ENCODE data around the gene IL17B.

Gene IL17B

DNA sequence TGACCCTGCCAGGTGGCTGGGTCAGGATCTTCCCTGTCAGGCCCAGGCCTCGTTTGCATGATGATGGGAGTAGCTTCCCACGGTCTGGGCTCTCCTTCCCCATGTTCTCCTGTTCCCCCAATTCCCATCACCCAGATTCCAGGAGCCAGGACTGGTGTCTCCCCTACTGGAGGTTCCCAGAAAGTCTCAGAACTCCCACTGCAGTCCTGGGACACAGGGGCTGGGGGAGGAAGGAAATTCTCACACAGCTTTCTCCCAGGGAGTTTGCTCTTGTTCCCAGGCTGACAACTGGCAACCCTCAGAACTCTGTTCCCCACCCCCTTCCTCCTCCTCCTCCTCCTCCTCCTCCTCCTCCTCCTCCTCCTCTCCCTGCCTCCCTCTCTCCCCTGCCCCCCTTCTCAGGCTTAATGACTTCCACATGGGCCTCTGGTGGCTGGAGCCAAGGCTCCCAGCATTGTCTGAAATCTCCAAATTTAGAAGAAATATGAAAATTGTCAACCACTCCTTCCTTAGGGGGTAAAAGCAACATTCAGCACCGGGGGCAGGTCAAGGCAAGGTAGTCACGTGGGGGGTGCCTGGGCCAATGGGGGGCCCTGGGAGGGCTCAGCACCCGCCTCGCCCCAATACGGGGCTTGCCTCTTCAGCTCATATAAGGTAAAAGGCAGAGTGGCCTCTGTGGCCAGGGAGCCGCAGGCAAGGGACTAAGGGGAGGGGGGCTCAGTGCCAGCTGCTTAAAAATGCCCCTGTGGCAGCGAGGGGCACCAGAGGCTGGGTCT lies 27.3 kb upstream of the IL17B start:
- TF ChIP-seq, protein P1, sequence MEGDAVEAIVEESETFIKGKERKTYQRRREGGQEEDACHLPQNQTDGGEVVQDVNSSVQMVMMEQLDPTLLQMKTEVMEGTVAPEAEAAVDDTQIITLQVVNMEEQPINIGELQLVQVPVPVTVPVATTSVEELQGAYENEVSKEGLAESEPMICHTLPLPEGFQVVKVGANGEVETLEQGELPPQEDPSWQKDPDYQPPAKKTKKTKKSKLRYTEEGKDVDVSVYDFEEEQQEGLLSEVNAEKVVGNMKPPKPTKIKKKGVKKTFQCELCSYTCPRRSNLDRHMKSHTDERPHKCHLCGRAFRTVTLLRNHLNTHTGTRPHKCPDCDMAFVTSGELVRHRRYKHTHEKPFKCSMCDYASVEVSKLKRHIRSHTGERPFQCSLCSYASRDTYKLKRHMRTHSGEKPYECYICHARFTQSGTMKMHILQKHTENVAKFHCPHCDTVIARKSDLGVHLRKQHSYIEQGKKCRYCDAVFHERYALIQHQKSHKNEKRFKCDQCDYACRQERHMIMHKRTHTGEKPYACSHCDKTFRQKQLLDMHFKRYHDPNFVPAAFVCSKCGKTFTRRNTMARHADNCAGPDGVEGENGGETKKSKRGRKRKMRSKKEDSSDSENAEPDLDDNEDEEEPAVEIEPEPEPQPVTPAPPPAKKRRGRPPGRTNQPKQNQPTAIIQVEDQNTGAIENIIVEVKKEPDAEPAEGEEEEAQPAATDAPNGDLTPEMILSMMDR (IDR thresholded peaks at IDR 0.05; ENCODE audit: borderline replicate concordance, control extremely low read depth, extremely low read depth, insufficient read depth, missing control alignments), result no peak
- DNase-seq (ENCODE audit: low spot score), result no peak
- in situ Hi-C loops (cut with MboI; ENCODE audit: low sequenced_read_pairs, unreplicated experiment), result no loop called here

DNA sequence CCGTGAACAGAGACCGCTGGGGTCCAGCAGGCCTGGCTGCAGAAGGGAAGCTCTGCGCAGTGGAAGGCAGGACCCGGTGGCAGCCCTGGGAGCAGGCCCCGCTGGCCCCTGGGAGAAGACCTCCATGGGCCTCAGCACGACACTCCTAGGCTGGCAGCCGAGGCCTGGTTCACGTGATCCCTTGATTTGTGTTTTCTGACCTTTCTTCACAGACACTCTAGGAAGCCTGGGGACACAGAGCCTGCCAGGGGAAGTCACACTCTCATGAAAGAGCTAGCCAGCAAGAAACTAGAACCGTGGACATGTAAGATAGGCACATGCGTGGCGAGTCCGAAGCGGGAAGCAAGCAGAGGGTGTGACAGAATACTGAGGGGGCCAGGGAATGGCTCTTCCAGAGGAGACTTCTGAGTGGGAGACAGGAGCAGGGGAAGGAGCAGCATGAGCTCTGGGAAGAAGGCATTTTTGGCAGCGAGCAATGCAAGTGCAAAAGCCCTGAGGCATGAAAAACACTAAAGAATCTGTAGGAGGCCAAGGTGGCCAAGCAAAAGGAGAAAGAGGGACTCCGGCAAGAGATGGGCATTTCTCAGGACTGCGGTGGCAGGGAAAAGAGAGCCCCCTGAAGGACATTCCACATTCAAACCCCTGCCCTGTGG lies 26.6 kb upstream of the IL17B start:
- in situ Hi-C loops (cut with MboI; ENCODE audit: low sequenced_read_pairs, unreplicated experiment), result no loop called here
- TF ChIP-seq, protein P1 (IDR thresholded peaks at IDR 0.05; ENCODE audit: borderline replicate concordance, control extremely low read depth, extremely low read depth, insufficient read depth, missing control alignments), result no peak
- no peak for DNase-seq (ENCODE audit: low spot score)

DNA sequence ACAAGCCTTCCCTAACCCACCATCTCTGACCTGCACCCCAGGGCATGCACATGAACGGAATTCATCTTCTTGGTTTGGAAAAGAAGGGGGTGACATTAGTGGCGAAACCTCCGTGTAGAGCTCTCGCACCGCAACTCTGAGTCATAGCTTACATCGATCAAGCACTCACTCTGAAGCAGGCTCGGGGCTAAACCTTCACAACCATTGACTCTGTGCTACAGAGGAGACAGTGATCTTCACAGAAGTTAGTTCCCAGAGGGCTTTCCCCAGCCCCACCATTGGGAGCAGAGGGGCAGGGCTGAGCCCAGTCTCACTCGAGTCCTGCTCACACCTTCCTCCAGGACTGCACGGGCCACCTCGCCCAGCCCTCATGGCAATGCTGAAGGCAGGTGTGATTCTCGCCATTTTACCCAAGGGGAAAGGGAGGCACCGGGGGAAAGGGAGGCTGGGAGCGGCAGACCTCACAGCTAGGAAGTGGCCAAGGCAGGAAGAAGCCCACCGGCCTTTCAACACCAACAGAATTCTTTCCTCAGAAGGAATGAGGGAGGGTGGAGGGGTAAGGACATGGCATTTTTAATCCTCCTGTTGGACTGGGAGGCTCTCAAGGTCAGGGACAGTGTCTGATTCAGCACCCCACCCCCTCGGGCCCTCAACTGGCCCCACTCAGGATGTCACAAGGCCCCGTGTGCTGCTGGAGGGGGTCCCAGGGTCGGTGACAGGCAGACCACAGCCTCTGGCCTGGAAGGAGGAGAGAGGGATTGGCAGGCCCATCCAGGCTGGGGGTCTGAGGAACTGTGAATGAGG lies 25.9 kb upstream of the IL17B start:
- no peak for DNase-seq (ENCODE audit: low spot score)
- in situ Hi-C loops (cut with MboI; ENCODE audit: low sequenced_read_pairs, unreplicated experiment), result no loop called here
- TF ChIP-seq, protein P1 (IDR thresholded peaks at IDR 0.05; ENCODE audit: borderline replicate concordance, control extremely low read depth, extremely low read depth, insufficient read depth, missing control alignments), result no peak

DNA sequence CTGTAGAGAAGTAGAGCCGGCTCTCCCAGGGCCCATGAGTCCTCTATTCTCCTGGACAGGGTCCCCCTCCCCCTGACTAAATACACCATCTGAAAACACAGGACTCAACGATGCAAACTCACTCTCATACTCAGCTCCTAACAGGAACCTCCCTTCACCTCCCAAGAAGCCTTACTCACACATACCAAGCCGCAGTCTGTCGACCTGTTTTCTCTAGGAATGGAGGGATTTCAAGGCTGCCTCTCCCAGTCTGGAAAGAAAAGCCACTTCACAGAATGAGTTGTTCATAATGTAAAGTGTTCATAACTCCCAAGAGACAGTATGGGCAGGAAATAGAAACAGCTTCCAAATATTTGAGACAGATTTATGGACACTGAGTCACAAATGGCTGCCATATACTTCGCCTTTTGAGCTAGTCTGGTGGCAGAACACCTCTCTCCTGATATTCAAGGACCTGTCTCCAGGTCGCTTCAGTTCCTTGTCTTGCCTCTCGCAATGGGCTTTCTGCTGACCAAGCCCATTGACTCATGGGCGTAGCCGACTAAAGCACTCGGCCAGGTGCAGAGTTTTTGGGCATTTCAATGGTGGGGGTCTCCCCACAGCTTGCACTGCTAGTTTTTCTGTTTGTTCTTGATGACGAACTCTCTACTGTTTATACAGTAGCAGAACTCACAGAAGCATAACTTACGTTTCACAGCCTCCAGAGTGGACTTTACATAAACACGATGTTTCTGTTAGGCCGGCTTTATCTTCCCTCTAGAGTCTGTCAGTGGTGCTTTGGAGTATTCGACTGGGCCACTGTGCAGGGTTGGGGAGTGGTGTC lies 25.0 kb upstream of the IL17B start:
- in situ Hi-C loops (cut with MboI; ENCODE audit: low sequenced_read_pairs, unreplicated experiment), result no loop called here
- no peak for DNase-seq (ENCODE audit: low spot score)
- TF ChIP-seq, protein P1 (IDR thresholded peaks at IDR 0.05; ENCODE audit: borderline replicate concordance, control extremely low read depth, extremely low read depth, insufficient read depth, missing control alignments), result no peak

- TF ChIP-seq, protein P1 (IDR thresholded peaks at IDR 0.05; ENCODE audit: borderline replicate concordance, control extremely low read depth, extremely low read depth, insufficient read depth, missing control alignments), result no peak
- DNase-seq (ENCODE audit: low spot score), result no peak
- in situ Hi-C loops (cut with MboI; ENCODE audit: low sequenced_read_pairs, unreplicated experiment), result no loop called here
These were observed 23.2 kb upstream of the IL17B start for GRCh38 chr5:149402291-149402690.

DNA sequence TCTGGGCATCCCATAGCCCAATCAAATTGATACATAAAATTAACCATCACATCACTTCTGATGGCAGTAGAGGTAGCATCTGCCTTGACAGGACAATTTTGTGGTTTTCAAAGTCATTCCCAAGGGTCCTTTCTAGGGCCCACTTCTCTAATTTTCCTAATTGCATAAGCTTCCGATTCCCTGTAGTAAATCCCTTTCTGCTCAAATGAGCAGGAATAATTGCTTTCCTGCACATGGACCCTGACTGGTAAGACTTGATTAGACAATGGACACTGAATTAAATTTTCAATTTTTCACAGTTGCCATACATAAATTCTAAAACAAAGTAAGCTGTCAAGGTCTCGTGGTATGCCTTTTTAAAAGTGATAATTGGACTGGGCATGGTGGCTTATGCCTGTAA lies 22.0 kb upstream of the IL17B start:
- TF ChIP-seq, protein P1 (IDR thresholded peaks at IDR 0.05; ENCODE audit: borderline replicate concordance, control extremely low read depth, extremely low read depth, insufficient read depth, missing control alignments), result no peak
- in situ Hi-C loops (cut with MboI; ENCODE audit: low sequenced_read_pairs, unreplicated experiment), result no loop called here
- DNase-seq (ENCODE audit: low spot score), result no peak

All from GM13976 (cell line).